H9 (cell line): ENCODE data around the gene CHRNA5. TPM values are rescaled to one million over a fixed set of nuclear protein-coding genes. Genes with fewer than 3 reads are reported as not detected.

Experiments used
- DNase-seq: peaks from one replicate; pipeline ENCODE4 v3.0.0-alpha.2; 2017
- H2AFZ ChIP-seq: one replicate; pipeline ENCODE4 v1.6.1; 2013; ENCODE audit warnings: mild to moderate bottlenecking, low read length, control low read depth, moderate library complexity
- H2AK5ac ChIP-seq: 2 replicates; pipeline ENCODE4 v1.6.1; 2013; ENCODE audit warnings: low read length, control low read depth, mixed read lengths; ENCODE audit not compliant: insufficient read length
- H2BK120ac ChIP-seq: one replicate; pipeline ENCODE4 v1.6.1; 2013; ENCODE audit warnings: low read depth, mild to moderate bottlenecking, low read length, control low read depth, inconsistent platforms; ENCODE audit not compliant: poor library complexity, severe bottlenecking
- H2BK12ac ChIP-seq: 2 replicates; pipeline ENCODE4 v1.6.1; 2013; ENCODE audit warnings: low read length, control low read depth, mixed read lengths, low read depth; ENCODE audit not compliant: insufficient read length
- H2BK15ac ChIP-seq: 2 replicates; pipeline ENCODE4 v1.6.1; 2013; ENCODE audit warnings: low read depth, low read length, control low read depth
- H2BK20ac ChIP-seq: one replicate; pipeline ENCODE4 v1.6.1; 2013; ENCODE audit warnings: low read depth, mild to moderate bottlenecking, low read length, control low read depth, inconsistent platforms; ENCODE audit not compliant: poor library complexity, severe bottlenecking
- H2BK5ac ChIP-seq: 2 replicates; pipeline ENCODE4 v1.6.1; 2013; ENCODE audit warnings: low read length, control low read depth, mixed read lengths; ENCODE audit not compliant: insufficient read length
- H3K14ac ChIP-seq: 2 replicates; pipeline ENCODE4 v1.6.1; 2013; ENCODE audit warnings: low read length, control low read depth; ENCODE audit not compliant: insufficient read depth
- H3K18ac ChIP-seq: 2 replicates; pipeline ENCODE4 v1.6.1; 2013; ENCODE audit warnings: low read depth, mild to moderate bottlenecking, mixed read lengths, low read length, control low read depth; ENCODE audit not compliant: insufficient read length
- H3K23ac ChIP-seq: 2 replicates; pipeline ENCODE4 v1.6.1; 2013; ENCODE audit warnings: low read length, control low read depth, mixed read lengths, low read depth; ENCODE audit not compliant: insufficient read length
- H3K23me2 ChIP-seq: 2 replicates; pipeline ENCODE4 v1.6.1; 2013; ENCODE audit warnings: low read depth, mild to moderate bottlenecking, mixed read lengths, low read length, control low read depth; ENCODE audit not compliant: insufficient read length, poor library complexity, severe bottlenecking
- H3K27ac ChIP-seq: 2 replicates; pipeline ENCODE4 v1.5.1; 2013; ENCODE audit warnings: low read length, control low read depth, mixed read lengths, low read depth; ENCODE audit not compliant: insufficient read length
- H3K27me3 ChIP-seq: 2 replicates; pipeline ENCODE4 v1.6.1; 2013; ENCODE audit warnings: low read length, control low read depth, inconsistent platforms; ENCODE audit not compliant: insufficient read depth
- H3K4ac ChIP-seq: 2 replicates; pipeline ENCODE4 v1.6.1; 2013; ENCODE audit warnings: low read depth, mild to moderate bottlenecking, control low read depth, inconsistent platforms, low read length, moderate library complexity
- H3K4me1 ChIP-seq: 2 replicates; pipeline ENCODE4 v1.6.1; 2013; ENCODE audit warnings: low read length, control low read depth, inconsistent platforms; ENCODE audit not compliant: insufficient read depth
- H3K4me2 ChIP-seq: 2 replicates; pipeline ENCODE4 v1.6.1; 2013; ENCODE audit warnings: low read length, control low read depth, mixed read lengths; ENCODE audit not compliant: insufficient read length, insufficient read depth
- H3K56ac ChIP-seq: 2 replicates; pipeline ENCODE4 v1.6.1; 2013; ENCODE audit warnings: low read depth, mild to moderate bottlenecking, mixed read lengths, low read length, control low read depth; ENCODE audit not compliant: insufficient read length
- H3K79me1 ChIP-seq: 2 replicates; pipeline ENCODE4 v1.6.1; 2013; ENCODE audit warnings: low read depth, mild to moderate bottlenecking, moderate library complexity, low read length, control low read depth, inconsistent platforms; ENCODE audit not compliant: insufficient read depth, poor library complexity, severe bottlenecking
- H3K79me2 ChIP-seq: 2 replicates; pipeline ENCODE4 v1.6.1; 2013; ENCODE audit warnings: low read length, control low read depth, inconsistent platforms; ENCODE audit not compliant: insufficient read depth
- H3K9ac ChIP-seq: 2 replicates; pipeline ENCODE4 v1.6.1; 2013; ENCODE audit warnings: low read length, control low read depth, mixed read lengths; ENCODE audit not compliant: insufficient read length; ENCODE audit errors: extremely low read depth
- H3K9me3 ChIP-seq: one replicate; pipeline ENCODE4 v1.6.1; 2013; ENCODE audit warnings: low read depth, low read length, inconsistent platforms; ENCODE audit not compliant: control insufficient read depth
- H3T11ph ChIP-seq: one replicate; pipeline ENCODE4 v1.6.1; 2013; ENCODE audit warnings: mild to moderate bottlenecking, low read length, control low read depth, inconsistent platforms
- H4K20me1 ChIP-seq: one replicate; pipeline ENCODE4 v1.6.1; 2013; ENCODE audit not compliant: control insufficient read depth, insufficient read length, insufficient read depth
- H4K5ac ChIP-seq: 2 replicates; pipeline ENCODE4 v1.6.1; 2013; ENCODE audit warnings: low read depth, mild to moderate bottlenecking, mixed read lengths, low read length, control low read depth; ENCODE audit not compliant: insufficient read length
- H4K8ac ChIP-seq: replicated peaks from 2 replicates; pipeline ENCODE4 v1.6.1; 2013; ENCODE audit warnings: low read length, control low read depth, mixed read lengths, low read depth; ENCODE audit not compliant: insufficient read length
- H4K91ac ChIP-seq: 2 replicates; pipeline ENCODE4 v1.6.1; 2013; ENCODE audit warnings: low read depth, mild to moderate bottlenecking, moderate library complexity, mixed read lengths, low read length, control low read depth; ENCODE audit not compliant: insufficient read length
- H3K27ac Mint-ChIP-seq, 3 experiments: 2 replicates in 2 of 3; 3 replicates in 1 of 3; pipeline ENCODE4 v1.8.0; 2020 to 2021; ENCODE audit warnings: mixed read lengths in 3 of 3, mild to moderate bottlenecking in 1 of 3, moderate library complexity in 1 of 3
- H3K27me3 Mint-ChIP-seq: 2 replicates; pipeline ENCODE4 v1.8.0; 2021; ENCODE audit warnings: low read depth, mild to moderate bottlenecking, moderate library complexity, mixed read lengths
- H3K36me3 Mint-ChIP-seq, 3 experiments: 2 replicates in 2 of 3; 3 replicates in 1 of 3; pipeline ENCODE4 v1.8.0; 2020 to 2021; ENCODE audit warnings: low read depth in 3 of 3, mixed read lengths in 3 of 3; ENCODE audit not compliant: insufficient read depth in 1 of 3
- H3K4me1 Mint-ChIP-seq, 2 experiments: 2 replicates each; pipeline ENCODE4 v1.8.0; 2020; ENCODE audit warnings: mixed read lengths in 2 of 2
- H3K4me3 Mint-ChIP-seq, 2 experiments: 2 replicates in 1 of 2; 3 replicates in 1 of 2; pipeline ENCODE4 v1.8.0; 2020 to 2021; ENCODE audit warnings: mild to moderate bottlenecking in 2 of 2, mixed read lengths in 2 of 2, moderate library complexity in 1 of 2
- H3K9me3 Mint-ChIP-seq, 2 experiments: 2 replicates in 1 of 2; 3 replicates in 1 of 2; pipeline ENCODE4 v1.8.0; 2020; ENCODE audit warnings: mild to moderate bottlenecking in 2 of 2, mixed read lengths in 2 of 2, moderate library complexity in 1 of 2
- WGBS: extraction: QIAGEN DNeasy Blood & Tissue Kit; methylation state at CpG from one replicate; pipeline ENCODE4 v1.1.7; 2013; ENCODE audit warnings: missing lambda C conversion rate, low lambda C conversion rate, mixed read lengths; ENCODE audit not compliant: insufficient read length; ENCODE audit errors: extremely low coverage; 5-methylcytosine and 5-hydroxymethylcytosine counted together
- total RNA-seq: library from RNA; stranded (reverse); gene quantifications from 2 replicates; pipeline ENCODE4 v1.2.1, GENCODE V29; 2021
- TF ChIP-seq, protein P1 (sequence below): fragments of 200-600 bp; sonication (generic); conservative IDR thresholded peaks from 3 replicates; pipeline ENCODE4 v1.8.0; 2021; ENCODE audit warnings: antibody characterized with exemption, mild to moderate bottlenecking

The CHRNA5 gene
- total RNA-seq, 1 experiment from 2014 or later = 16.5 TPM

GRCh38 chr15:78564743-78565096 is 600 bp upstream of the CHRNA5 start:
- Histone ChIP-seq H4K5ac (no peak overlapping the region), H2BK5ac (no peak overlapping the region), H3T11ph (no peak overlapping the region), H2BK20ac (no peak overlapping the region), H3K14ac (no peak overlapping the region), H3K27ac (no peak overlapping the region), H3K9ac (no peak overlapping the region), H3K23me2 (peaks cover 6% of the 10 kb centered on the region), H3K27me3 (no peaks in the 10 kb centered on the region), H3K56ac (no peak overlapping the region), H3K4me2 (peak overlapping the region; percentile 44), H3K23ac (no peak overlapping the region), H2AFZ (peak overlapping the region; percentile 23), H3K4me1 (no peaks in the 10 kb centered on the region), H4K8ac (no peak overlapping the region), H4K91ac (no peak overlapping the region), H4K20me1 (no peaks in the 10 kb centered on the region), H2BK120ac (no peak overlapping the region), H3K18ac (no peak overlapping the region), H2BK15ac (no peak overlapping the region), H2AK5ac (no peak overlapping the region), H3K79me2 (0 out of 2 replicates have a peak, but pooled peaks cover 3% of the 10 kb centered on the region), H3K4ac (no peak overlapping the region), H3K9me3 (no peaks in the 10 kb centered on the region), H3K79me1 (no peaks in the 10 kb centered on the region), H2BK12ac (no peak overlapping the region)
- no peak for DNase-seq
- Mint-ChIP-seq H3K36me3 (peaks cover 0 to 3% (median 1%) of the 10 kb centered on the region in 3 experiments; a peak in 3 of 7 replicates), H3K4me1 (peaks cover 28% of the 10 kb centered on the region in 2 experiments), H3K4me3 (peak overlapping the region; percentile 80 to 98), H3K27ac (no peak overlapping the region), H3K9me3 (no peaks in the 10 kb centered on the region), H3K27me3 (no peaks in the 10 kb centered on the region; the same call in 1 of the 2 replicates)
- no CpG with 5 or more reads among the region's 11 CpGs for WGBS
- TF ChIP-seq, protein P1, sequence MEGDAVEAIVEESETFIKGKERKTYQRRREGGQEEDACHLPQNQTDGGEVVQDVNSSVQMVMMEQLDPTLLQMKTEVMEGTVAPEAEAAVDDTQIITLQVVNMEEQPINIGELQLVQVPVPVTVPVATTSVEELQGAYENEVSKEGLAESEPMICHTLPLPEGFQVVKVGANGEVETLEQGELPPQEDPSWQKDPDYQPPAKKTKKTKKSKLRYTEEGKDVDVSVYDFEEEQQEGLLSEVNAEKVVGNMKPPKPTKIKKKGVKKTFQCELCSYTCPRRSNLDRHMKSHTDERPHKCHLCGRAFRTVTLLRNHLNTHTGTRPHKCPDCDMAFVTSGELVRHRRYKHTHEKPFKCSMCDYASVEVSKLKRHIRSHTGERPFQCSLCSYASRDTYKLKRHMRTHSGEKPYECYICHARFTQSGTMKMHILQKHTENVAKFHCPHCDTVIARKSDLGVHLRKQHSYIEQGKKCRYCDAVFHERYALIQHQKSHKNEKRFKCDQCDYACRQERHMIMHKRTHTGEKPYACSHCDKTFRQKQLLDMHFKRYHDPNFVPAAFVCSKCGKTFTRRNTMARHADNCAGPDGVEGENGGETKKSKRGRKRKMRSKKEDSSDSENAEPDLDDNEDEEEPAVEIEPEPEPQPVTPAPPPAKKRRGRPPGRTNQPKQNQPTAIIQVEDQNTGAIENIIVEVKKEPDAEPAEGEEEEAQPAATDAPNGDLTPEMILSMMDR = no peak
